ENCODE measurements around the gene MUC5B. TPM values are rescaled to one million over a fixed set of nuclear protein-coding genes. Genes with fewer than 3 reads are reported as not detected.

The MUC5B gene
- total RNA-seq, 1 donor from 2014 or later = 1.2 TPM

DNA sequence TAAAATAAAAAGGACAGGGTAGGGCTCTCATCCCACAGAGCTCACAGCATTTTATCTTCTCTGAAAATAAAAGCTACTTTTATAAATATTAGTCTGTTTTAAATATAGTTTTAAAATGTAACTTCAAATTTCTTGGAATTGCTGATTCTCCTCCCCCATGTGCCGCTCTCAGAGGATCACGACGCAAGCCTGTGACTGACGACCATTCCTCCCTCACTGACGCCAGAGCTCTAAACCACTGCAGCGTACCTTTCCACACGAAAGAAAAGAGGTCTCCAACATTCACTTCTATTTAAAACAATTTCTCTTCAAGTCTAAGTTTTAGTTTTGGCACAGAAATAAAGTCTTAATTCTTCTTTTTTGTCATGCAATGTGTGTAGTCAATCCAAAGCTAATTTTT, 77.3 kb downstream of the MUC5B start:
- ATAC-seq (no peak), DNase-seq (no peak)
- H3K4me1 ChIP-seq = peaks cover 66% of the 10 kb centered on the region
- H3K36me3 ChIP-seq = no peaks in the 10 kb centered on the region
- no peak overlapping the region for H3K4me3 ChIP-seq
- intact Hi-C loops (cut with DNase I) = no loop called here
- no peaks in the 10 kb centered on the region for H3K9me3 ChIP-seq
- no peaks in the 10 kb centered on the region for H3K27me3 ChIP-seq
- no peak overlapping the region for H3K27ac ChIP-seq
- TF ChIP-seq, protein P1, sequence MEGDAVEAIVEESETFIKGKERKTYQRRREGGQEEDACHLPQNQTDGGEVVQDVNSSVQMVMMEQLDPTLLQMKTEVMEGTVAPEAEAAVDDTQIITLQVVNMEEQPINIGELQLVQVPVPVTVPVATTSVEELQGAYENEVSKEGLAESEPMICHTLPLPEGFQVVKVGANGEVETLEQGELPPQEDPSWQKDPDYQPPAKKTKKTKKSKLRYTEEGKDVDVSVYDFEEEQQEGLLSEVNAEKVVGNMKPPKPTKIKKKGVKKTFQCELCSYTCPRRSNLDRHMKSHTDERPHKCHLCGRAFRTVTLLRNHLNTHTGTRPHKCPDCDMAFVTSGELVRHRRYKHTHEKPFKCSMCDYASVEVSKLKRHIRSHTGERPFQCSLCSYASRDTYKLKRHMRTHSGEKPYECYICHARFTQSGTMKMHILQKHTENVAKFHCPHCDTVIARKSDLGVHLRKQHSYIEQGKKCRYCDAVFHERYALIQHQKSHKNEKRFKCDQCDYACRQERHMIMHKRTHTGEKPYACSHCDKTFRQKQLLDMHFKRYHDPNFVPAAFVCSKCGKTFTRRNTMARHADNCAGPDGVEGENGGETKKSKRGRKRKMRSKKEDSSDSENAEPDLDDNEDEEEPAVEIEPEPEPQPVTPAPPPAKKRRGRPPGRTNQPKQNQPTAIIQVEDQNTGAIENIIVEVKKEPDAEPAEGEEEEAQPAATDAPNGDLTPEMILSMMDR (IDR thresholded peaks at IDR 0.05) = no peak

DNA sequence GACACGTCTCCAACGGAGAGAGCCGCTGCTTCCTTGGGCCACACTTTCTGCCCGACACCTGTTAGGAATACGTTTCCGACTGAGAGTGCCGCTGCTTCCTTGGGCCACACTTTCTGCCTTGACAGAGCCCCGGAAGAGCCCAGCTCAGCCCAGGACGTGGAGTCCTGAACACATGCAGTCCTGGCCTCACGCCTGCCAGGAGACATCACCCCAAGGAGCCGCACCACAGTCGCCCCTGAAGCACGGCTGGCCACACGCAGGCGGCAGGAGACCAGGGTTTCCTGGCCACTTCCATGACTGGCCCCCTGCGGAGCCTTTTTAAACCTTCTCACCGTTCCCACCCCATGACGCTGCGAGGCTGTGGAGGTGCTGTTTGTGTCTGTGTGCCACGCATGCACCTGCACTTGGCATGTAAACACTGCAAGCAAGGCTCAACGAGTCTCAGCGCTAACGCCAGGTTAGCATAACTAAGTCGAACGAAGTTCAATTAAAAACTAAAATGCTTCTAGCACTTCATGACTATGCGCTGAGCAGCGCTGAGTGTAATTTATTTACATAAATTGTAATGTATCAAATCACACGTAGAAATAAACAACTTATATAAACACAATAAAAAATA, 77.8 kb downstream of the MUC5B start:
- ATAC-seq = no peak
- no peak for DNase-seq
- peaks cover 67% of the 10 kb centered on the region for H3K4me1 ChIP-seq
- H3K36me3 ChIP-seq = peaks cover 5% of the 10 kb centered on the region
- TF ChIP-seq, protein P1 (IDR thresholded peaks at IDR 0.05) = no peak
- intact Hi-C loops (cut with DNase I) = no loop called here
- H3K9me3 ChIP-seq = no peaks in the 10 kb centered on the region
- H3K27ac ChIP-seq = no peak overlapping the region
- no peak overlapping the region for H3K4me3 ChIP-seq
- no peaks in the 10 kb centered on the region for H3K27me3 ChIP-seq

DNA sequence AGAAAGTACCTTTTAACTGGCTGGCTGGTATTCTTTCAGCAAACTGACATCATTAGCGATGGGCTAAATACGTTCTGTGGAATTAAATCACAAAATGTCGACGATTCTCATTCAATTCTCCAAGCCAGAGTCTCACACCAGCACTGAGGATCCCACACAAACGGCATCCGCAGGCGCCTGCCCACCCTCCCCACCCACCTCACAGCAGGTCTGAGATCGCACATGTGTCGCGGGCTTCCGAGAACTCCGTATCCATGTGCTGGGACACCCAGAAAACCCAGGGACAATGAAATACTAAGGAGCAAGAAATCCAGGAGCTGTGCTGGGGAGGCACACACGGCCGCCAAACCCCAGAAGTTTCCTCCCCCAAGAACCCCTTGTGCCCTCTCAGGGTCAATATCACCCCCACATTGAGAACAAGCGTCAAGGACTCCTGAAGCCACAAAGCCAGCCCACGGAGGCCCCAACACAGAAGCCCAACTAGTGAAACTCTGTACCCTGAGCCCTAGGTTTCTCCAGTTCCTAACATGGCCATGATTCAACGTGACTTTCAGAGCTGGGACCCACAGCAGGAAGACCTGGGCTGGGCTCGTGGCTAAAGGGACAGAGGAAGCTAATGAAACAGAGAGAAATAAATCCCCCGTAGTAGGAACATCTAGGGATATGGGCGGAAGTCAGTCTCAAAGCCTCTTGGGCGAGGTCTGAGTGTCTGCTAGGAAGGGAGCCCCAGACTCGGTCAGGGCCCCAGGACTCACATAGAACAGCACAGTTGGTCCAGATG, 78.5 kb downstream of the MUC5B start:
- intact Hi-C loops (cut with DNase I) = no loop called here
- H3K27ac ChIP-seq = no peak overlapping the region
- DNase-seq = no peak

DNA sequence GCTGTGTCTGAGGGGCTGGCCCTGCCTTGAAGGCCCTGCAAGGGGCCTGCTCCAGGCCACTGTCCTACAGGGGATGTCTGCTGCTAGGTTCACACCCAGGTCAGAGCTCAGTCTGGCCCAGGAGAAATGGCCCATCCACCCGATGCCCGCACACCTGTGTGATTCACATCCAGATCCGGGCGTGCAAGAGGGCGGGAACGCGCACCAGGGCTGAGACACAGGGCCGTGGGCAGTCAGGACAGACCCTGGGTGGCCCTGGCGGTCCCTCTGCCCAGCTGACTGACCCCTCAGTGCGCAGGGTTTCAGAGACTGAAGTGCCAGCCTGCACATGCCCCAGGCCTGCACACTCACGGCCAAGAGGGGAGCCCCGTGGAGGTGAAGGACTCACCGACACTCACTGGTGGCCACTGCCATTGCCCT, 79.2 kb downstream of the MUC5B start:
- H3K36me3 ChIP-seq = peaks cover 7% of the 10 kb centered on the region
- intact Hi-C loops (cut with DNase I) = no loop called here
- H3K4me3 ChIP-seq = no peak overlapping the region
- peaks cover 76% of the 10 kb centered on the region for H3K4me1 ChIP-seq
- TF ChIP-seq, protein P1 (IDR thresholded peaks at IDR 0.05) = no peak
- no peaks in the 10 kb centered on the region for H3K27me3 ChIP-seq
- ATAC-seq (no peak), DNase-seq (no peak)
- no peak overlapping the region for H3K27ac ChIP-seq
- no peaks in the 10 kb centered on the region for H3K9me3 ChIP-seq

More for the DNA sequence above, 78.5 kb downstream of the MUC5B start:
- no peak overlapping the region for H3K4me3 ChIP-seq
- TF ChIP-seq, protein P1 (IDR thresholded peaks at IDR 0.05) = no peak
- no peaks in the 10 kb centered on the region for H3K27me3 ChIP-seq
- ATAC-seq = no peak
- H3K9me3 ChIP-seq = no peaks in the 10 kb centered on the region
- H3K36me3 ChIP-seq = peaks cover 7% of the 10 kb centered on the region
- peaks cover 71% of the 10 kb centered on the region for H3K4me1 ChIP-seq

DNA sequence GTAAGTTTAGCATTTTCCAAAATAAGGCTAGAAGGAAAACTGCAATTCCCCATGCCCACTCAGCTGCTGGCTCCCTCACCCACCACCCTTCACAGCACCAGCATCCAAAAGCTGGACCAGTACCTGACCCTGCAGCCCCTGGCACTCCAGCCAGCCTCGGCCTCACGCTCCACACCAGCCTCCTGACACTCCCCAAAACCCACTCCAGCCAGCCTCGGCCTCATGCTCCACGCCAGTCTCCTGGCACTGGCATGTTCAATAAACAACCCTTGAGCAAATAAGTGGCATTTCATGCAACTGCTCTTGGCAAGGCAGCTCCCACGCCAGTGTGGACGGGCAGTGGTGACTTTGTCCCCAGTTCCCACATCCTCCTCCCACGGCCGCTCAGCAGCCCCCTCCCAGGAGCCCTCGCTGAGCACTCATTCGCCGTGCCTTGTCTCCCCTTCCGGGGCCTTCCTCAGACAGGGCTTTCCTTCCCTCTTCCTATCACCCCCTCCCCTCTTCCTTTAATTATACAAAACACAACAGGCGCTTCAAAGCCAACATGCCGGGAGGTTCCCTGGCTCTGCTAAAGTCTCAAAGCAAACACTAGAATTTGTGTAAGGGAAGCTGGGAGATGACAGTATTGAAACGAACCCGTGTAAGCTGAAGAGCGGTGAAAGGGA, 79.7 kb downstream of the MUC5B start:
- no peaks in the 10 kb centered on the region for H3K9me3 ChIP-seq
- peak overlapping the region; percentile 17 for H3K27ac ChIP-seq
- DNase-seq (peak; percentile 64), ATAC-seq (peak; percentile 10)
- no peak overlapping the region for H3K4me3 ChIP-seq
- TF ChIP-seq, protein P1 (IDR thresholded peaks at IDR 0.05) = no peak
- H3K36me3 ChIP-seq = peaks cover 7% of the 10 kb centered on the region
- intact Hi-C loops (cut with DNase I) = no loop called here
- peaks cover 76% of the 10 kb centered on the region for H3K4me1 ChIP-seq
- H3K27me3 ChIP-seq = no peaks in the 10 kb centered on the region

Measured in upper lobe of right lung (tissue), 1 donor.